Colonic mucosa (tissue), 4 donors: ENCODE data around the gene DLST. TPM values are rescaled to one million over a fixed set of nuclear protein-coding genes. Genes with fewer than 3 reads are reported as not detected.

Source experiments
- DNase-seq: peaks from one replicate; pipeline ENCODE4 v3.0.0-alpha.2; 2020
- H3K27ac ChIP-seq: fragments of 200-600 bp; one replicate; pipeline ENCODE4 v1.8.0; 2021
- H3K27me3 ChIP-seq: fragments of 200-600 bp; one replicate; pipeline ENCODE4 v1.8.0; 2021
- H3K36me3 ChIP-seq: fragments of 200-600 bp; one replicate; pipeline ENCODE4 v1.8.0; 2021
- H3K4me1 ChIP-seq: fragments of 200-600 bp; one replicate; pipeline ENCODE4 v1.8.0; 2021; ENCODE audit warnings: mild to moderate bottlenecking
- H3K4me3 ChIP-seq: fragments of 200-600 bp; one replicate; pipeline ENCODE4 v1.8.0; 2021
- H3K9ac ChIP-seq, 2 donors: one replicate each; pipeline ENCODE4 v1.7.0; 2013; ENCODE audit warnings: control low read depth in 2 of 2, low read depth in 2 of 2, low read length in 2 of 2
- H3K9me3 ChIP-seq: fragments of 200-600 bp; one replicate; pipeline ENCODE4 v1.8.0; 2021
- CTCF ChIP-seq: fragments of 200-600 bp; IDR thresholded peaks from one replicate; pipeline ENCODE4 v1.8.0; 2022; ENCODE audit warnings: antibody characterized with exemption, mild to moderate bottlenecking
- intact Hi-C: fragments of 100-400 bp; cut with DNase I; formaldehyde crosslinking; loops from one replicate; pipeline ENCODE4 v1.14.1; 2022
- total RNA-seq, 2 donors: library from RNA; stranded (reverse); fragmentation: NEBNext Ultra II Directional in 1 of 2; extraction: Animal tissue kit (Norgen Biotek cat#: 25700) in 1 of 2; gene quantifications; one replicate each; pipeline ENCODE4 v1.2.1, GENCODE V29; 2021
- donor health status: healthy.
- donor health status: DM: no; HTN: no; CAD: no.
- donor health status: DM: no; HTN: no; CAD: no.

The DLST gene
- total RNA-seq, 2 donors from 2014 or later: 148 to 149 TPM

- no peak overlapping the region for H3K9ac ChIP-seq
- H3K36me3 ChIP-seq: no peaks in the 10 kb centered on the region
- H3K27me3 ChIP-seq: no peaks in the 10 kb centered on the region
- intact Hi-C loops: loop anchor here (2.0 to 5.0 kb wide), 2 partner anchors 43 to 226 kb away; no protein-coding TSS in a partner anchor
- no peaks in the 10 kb centered on the region for H3K4me1 ChIP-seq
- TF ChIP-seq CTCF: no peak
- H3K27ac ChIP-seq: no peak overlapping the region
- no peak for DNase-seq
- no peaks in the 10 kb centered on the region for H3K9me3 ChIP-seq
- no peak overlapping the region for H3K4me3 ChIP-seq
Observed at GRCh38 chr14:74861734-74862090, 20.0 kb upstream of the DLST start.

GRCh38 chr14:74863274-74863673 lies 18.4 kb upstream of the DLST start:
- Histone ChIP-seq H3K4me1 (no peaks in the 10 kb centered on the region), H3K27ac (no peak overlapping the region), H3K9ac (no peak overlapping the region), H3K4me3 (no peak overlapping the region), H3K9me3 (no peaks in the 10 kb centered on the region), H3K36me3 (no peaks in the 10 kb centered on the region), H3K27me3 (no peaks in the 10 kb centered on the region)
- DNase-seq: no peak
- TF ChIP-seq CTCF: no peak
- intact Hi-C loops: loop anchor here (5.0 kb wide), 1 partner anchor 224 kb away; no protein-coding TSS in a partner anchor

- DNase-seq: no peak
- no peaks in the 10 kb centered on the region for H3K36me3 ChIP-seq
- no peak overlapping the region for H3K4me3 ChIP-seq
- no peaks in the 10 kb centered on the region for H3K27me3 ChIP-seq
- no peaks in the 10 kb centered on the region for H3K9me3 ChIP-seq
- intact Hi-C loops: loop anchor here (5.0 kb wide), 1 partner anchor 223 kb away; no protein-coding TSS in a partner anchor
- no peak overlapping the region for H3K27ac ChIP-seq
- no peak overlapping the region for H3K9ac ChIP-seq
- H3K4me1 ChIP-seq: no peaks in the 10 kb centered on the region
- TF ChIP-seq CTCF: no peak
Observed at GRCh38 chr14:74864198-74864597, 17.5 kb upstream of the DLST start.

GRCh38 chr14:74865156-74865555 lies 16.6 kb upstream of the DLST start:
- Histone ChIP-seq H3K27ac (no peak overlapping the region), H3K4me3 (no peak overlapping the region), H3K4me1 (no peaks in the 10 kb centered on the region), H3K27me3 (no peaks in the 10 kb centered on the region), H3K9ac (no peak overlapping the region), H3K9me3 (no peaks in the 10 kb centered on the region), H3K36me3 (no peaks in the 10 kb centered on the region)
- no peak for DNase-seq
- no peak for TF ChIP-seq CTCF
- intact Hi-C loops: no loop called here

GRCh38 chr14:74866708-74867389 lies 14.9 kb upstream of the DLST start:
- intact Hi-C loops: no loop called here
- H3K27me3 ChIP-seq: no peaks in the 10 kb centered on the region
- H3K36me3 ChIP-seq: no peaks in the 10 kb centered on the region
- no peak for TF ChIP-seq CTCF
- no peak overlapping the region for H3K9ac ChIP-seq
- no peak for DNase-seq
- no peaks in the 10 kb centered on the region for H3K4me1 ChIP-seq
- H3K9me3 ChIP-seq: no peaks in the 10 kb centered on the region
- H3K27ac ChIP-seq: no peak overlapping the region
- H3K4me3 ChIP-seq: no peak overlapping the region
